ENCODE results near the gene FBXL3.

GRCh38 chr13:77040076-77040475, 13.1 kb upstream of the FBXL3 start:
- TF ChIP-seq CTCF (IDR thresholded peaks at IDR 0.05; ENCODE audit: low read depth, low read length) (no peak), POLR2A (IDR thresholded peaks at IDR 0.05; ENCODE audit: extremely low read depth, insufficient read length) (no peak), MYC (IDR thresholded peaks at IDR 0.05; ENCODE audit: low read depth, low read length) (no peak)

All from NB4 (cell line).